ENCODE data around the gene LTA4H.

Gene LTA4H

GRCh38 chr12:95956557-95957145, 78.7 kb downstream of the LTA4H start:
- DNase-seq (ENCODE audit: low read depth) = no peak

GRCh38 chr12:95955549-95956159, 79.7 kb downstream of the LTA4H start:
- no peak for DNase-seq (ENCODE audit: low read depth)

- no peak for DNase-seq (ENCODE audit: low read depth)
These were observed 82.4 kb downstream of the LTA4H start for GRCh38 chr12:95953000-95953399.

- DNase-seq (ENCODE audit: low read depth) = no peak
These were observed 83.9 kb downstream of the LTA4H start for GRCh38 chr12:95951515-95951914.
